Lower leg skin (tissue), 3 donors: ENCODE data around the gene UBA3.

Experiments
- CTCF ChIP-seq, 3 donors: fragments of 450-650 bp; IDR thresholded peaks; one replicate each; pipeline ENCODE4 v1.5.1; 2016; ENCODE audit warnings: antibody characterized with exemption in 3 of 3, mild to moderate bottlenecking in 3 of 3, moderate library complexity in 2 of 3
- POLR2A ChIP-seq, 2 donors: fragments of 450-650 bp; IDR thresholded peaks; one replicate each; pipeline ENCODE4 v1.6.1; 2016 to 2017; ENCODE audit warnings: antibody characterized with exemption in 2 of 2, mild to moderate bottlenecking in 1 of 2, moderate library complexity in 1 of 2

GRCh38 chr3:69011096-69011730 lies 69.0 kb downstream of the UBA3 start:
- TF ChIP-seq CTCF (IDR thresholded peaks at IDR 0.05) (no peak), POLR2A (IDR thresholded peaks at IDR 0.05) (no peak)
